Measurements from ENCODE around the gene HSD11B1.
A peak's percentile ranks its signal among the peaks of the same experiment; 100 is the strongest.

The HSD11B1 gene

GRCh38 chr1:209727785-209728184, 23.1 kb downstream of the HSD11B1 start:
- no peak overlapping the region for H3K27ac ChIP-seq (ENCODE audit: low read depth, low read length)
- H3K4me3 ChIP-seq (ENCODE audit: low read depth, low read length), result no peak overlapping the region
- H3K27me3 ChIP-seq (ENCODE audit: insufficient read depth, low read length), result no peaks in the 10 kb centered on the region
- no peak overlapping the region for H2AFZ ChIP-seq (ENCODE audit: low read length, unreplicated experiment)
- no peaks in the 10 kb centered on the region for H3K79me2 ChIP-seq (ENCODE audit: control insufficient read depth, insufficient read depth, low read length, unreplicated experiment)
- H3K4me1 ChIP-seq (ENCODE audit: control insufficient read depth, insufficient read depth, low read length, unreplicated experiment), result peaks cover 2% of the 10 kb centered on the region
- no peaks in the 10 kb centered on the region for H3K36me3 ChIP-seq (ENCODE audit: insufficient read depth, low read length)

- no peak overlapping the region for H3K27ac ChIP-seq (ENCODE audit: low read depth, low read length)
- no peak overlapping the region for H3K4me3 ChIP-seq (ENCODE audit: low read depth, low read length)
- no peaks in the 10 kb centered on the region for H3K36me3 ChIP-seq (ENCODE audit: insufficient read depth, low read length)
Measured at GRCh38 chr1:209728466-209728865, 23.8 kb downstream of the HSD11B1 start.

GRCh38 chr1:209729436-209729835, 24.8 kb downstream of the HSD11B1 start:
- Histone ChIP-seq H2AFZ (ENCODE audit: low read length, unreplicated experiment) (no peak overlapping the region), H3K27ac (ENCODE audit: low read depth, low read length) (no peak overlapping the region), H3K79me2 (ENCODE audit: control insufficient read depth, insufficient read depth, low read length, unreplicated experiment) (no peaks in the 10 kb centered on the region), H3K4me3 (ENCODE audit: low read depth, low read length) (no peak overlapping the region), H3K4me1 (ENCODE audit: control insufficient read depth, insufficient read depth, low read length, unreplicated experiment) (peaks cover 18% of the 10 kb centered on the region), H3K27me3 (ENCODE audit: insufficient read depth, low read length) (no peaks in the 10 kb centered on the region), H3K36me3 (ENCODE audit: insufficient read depth, low read length) (no peaks in the 10 kb centered on the region)

More at GRCh38 chr1:209728466-209728865, 23.8 kb downstream of the HSD11B1 start:
- Histone ChIP-seq H3K27me3 (ENCODE audit: insufficient read depth, low read length) (no peaks in the 10 kb centered on the region), H2AFZ (ENCODE audit: low read length, unreplicated experiment) (no peak overlapping the region), H3K79me2 (ENCODE audit: control insufficient read depth, insufficient read depth, low read length, unreplicated experiment) (no peaks in the 10 kb centered on the region), H3K4me1 (ENCODE audit: control insufficient read depth, insufficient read depth, low read length, unreplicated experiment) (peaks cover 9% of the 10 kb centered on the region)

GRCh38 chr1:209732725-209733124, 28.1 kb downstream of the HSD11B1 start:
- H3K36me3 ChIP-seq (ENCODE audit: insufficient read depth, low read length), result no peaks in the 10 kb centered on the region
- H2AFZ ChIP-seq (ENCODE audit: low read length, unreplicated experiment), result no peak overlapping the region
- H3K27me3 ChIP-seq (ENCODE audit: insufficient read depth, low read length), result no peaks in the 10 kb centered on the region
- H3K79me2 ChIP-seq (ENCODE audit: control insufficient read depth, insufficient read depth, low read length, unreplicated experiment), result no peaks in the 10 kb centered on the region
- peaks cover 19% of the 10 kb centered on the region for H3K4me1 ChIP-seq (ENCODE audit: control insufficient read depth, insufficient read depth, low read length, unreplicated experiment)
- H3K27ac ChIP-seq (ENCODE audit: low read depth, low read length), result peak overlapping the region; percentile 63
- peak overlapping the region; percentile 48; the same call in 1 of the 2 replicates for H3K4me3 ChIP-seq (ENCODE audit: low read depth, low read length)

GRCh38 chr1:209733409-209734192, 29.0 kb downstream of the HSD11B1 start:
- H3K4me1 ChIP-seq (ENCODE audit: control insufficient read depth, insufficient read depth, low read length, unreplicated experiment), result peaks cover 19% of the 10 kb centered on the region
- H3K79me2 ChIP-seq (ENCODE audit: control insufficient read depth, insufficient read depth, low read length, unreplicated experiment), result no peaks in the 10 kb centered on the region
- peak overlapping the region; percentile 48; the same call in 1 of the 2 replicates for H3K4me3 ChIP-seq (ENCODE audit: low read depth, low read length)
- H3K36me3 ChIP-seq (ENCODE audit: insufficient read depth, low read length), result no peaks in the 10 kb centered on the region
- no peak overlapping the region for H2AFZ ChIP-seq (ENCODE audit: low read length, unreplicated experiment)
- no peaks in the 10 kb centered on the region for H3K27me3 ChIP-seq (ENCODE audit: insufficient read depth, low read length)
- peak overlapping the region; percentile 63 for H3K27ac ChIP-seq (ENCODE audit: low read depth, low read length)

- Histone ChIP-seq H3K4me3 (ENCODE audit: low read depth, low read length) (no peak overlapping the region), H3K79me2 (ENCODE audit: control insufficient read depth, insufficient read depth, low read length, unreplicated experiment) (no peaks in the 10 kb centered on the region), H2AFZ (ENCODE audit: low read length, unreplicated experiment) (no peak overlapping the region), H3K4me1 (ENCODE audit: control insufficient read depth, insufficient read depth, low read length, unreplicated experiment) (peaks cover 22% of the 10 kb centered on the region), H3K36me3 (ENCODE audit: insufficient read depth, low read length) (no peaks in the 10 kb centered on the region), H3K27ac (ENCODE audit: low read depth, low read length) (no peak overlapping the region), H3K27me3 (ENCODE audit: insufficient read depth, low read length) (no peaks in the 10 kb centered on the region)
Measured at GRCh38 chr1:209736490-209737117, 32.0 kb downstream of the HSD11B1 start.

GRCh38 chr1:209737118-209737505, 32.5 kb downstream of the HSD11B1 start:
- Histone ChIP-seq H3K36me3 (ENCODE audit: insufficient read depth, low read length) (no peaks in the 10 kb centered on the region), H3K4me1 (ENCODE audit: control insufficient read depth, insufficient read depth, low read length, unreplicated experiment) (peaks cover 27% of the 10 kb centered on the region), H3K79me2 (ENCODE audit: control insufficient read depth, insufficient read depth, low read length, unreplicated experiment) (no peaks in the 10 kb centered on the region), H3K27me3 (ENCODE audit: insufficient read depth, low read length) (no peaks in the 10 kb centered on the region), H2AFZ (ENCODE audit: low read length, unreplicated experiment) (no peak overlapping the region), H3K27ac (ENCODE audit: low read depth, low read length) (no peak overlapping the region), H3K4me3 (ENCODE audit: low read depth, low read length) (no peak overlapping the region)

GRCh38 chr1:209738270-209738669, 33.6 kb downstream of the HSD11B1 start:
- Histone ChIP-seq H3K79me2 (ENCODE audit: control insufficient read depth, insufficient read depth, low read length, unreplicated experiment) (no peaks in the 10 kb centered on the region), H3K27me3 (ENCODE audit: insufficient read depth, low read length) (no peaks in the 10 kb centered on the region), H2AFZ (ENCODE audit: low read length, unreplicated experiment) (no peak overlapping the region), H3K4me3 (ENCODE audit: low read depth, low read length) (no peak overlapping the region), H3K27ac (ENCODE audit: low read depth, low read length) (no peak overlapping the region), H3K36me3 (ENCODE audit: insufficient read depth, low read length) (no peaks in the 10 kb centered on the region), H3K4me1 (ENCODE audit: control insufficient read depth, insufficient read depth, low read length, unreplicated experiment) (peaks cover 28% of the 10 kb centered on the region)

GRCh38 chr1:209741193-209741592, 36.5 kb downstream of the HSD11B1 start:
- no peak overlapping the region for H3K27ac ChIP-seq (ENCODE audit: low read depth, low read length)
- H3K79me2 ChIP-seq (ENCODE audit: control insufficient read depth, insufficient read depth, low read length, unreplicated experiment), result no peaks in the 10 kb centered on the region
- H3K4me3 ChIP-seq (ENCODE audit: low read depth, low read length), result 0 out of 2 replicates have a peak overlapping the region, but pooled peaks have one; percentile 71
- no peaks in the 10 kb centered on the region for H3K27me3 ChIP-seq (ENCODE audit: insufficient read depth, low read length)
- H2AFZ ChIP-seq (ENCODE audit: low read length, unreplicated experiment), result no peak overlapping the region
- no peaks in the 10 kb centered on the region for H3K36me3 ChIP-seq (ENCODE audit: insufficient read depth, low read length)
- peaks cover 20% of the 10 kb centered on the region for H3K4me1 ChIP-seq (ENCODE audit: control insufficient read depth, insufficient read depth, low read length, unreplicated experiment)

GRCh38 chr1:209741889-209742288, 37.2 kb downstream of the HSD11B1 start:
- peak overlapping the region; percentile 35 for H2AFZ ChIP-seq (ENCODE audit: low read length, unreplicated experiment)
- peak overlapping the region; percentile 71 for H3K4me3 ChIP-seq (ENCODE audit: low read depth, low read length)
- H3K27me3 ChIP-seq (ENCODE audit: insufficient read depth, low read length), result no peaks in the 10 kb centered on the region
- H3K27ac ChIP-seq (ENCODE audit: low read depth, low read length), result peak overlapping the region; percentile 74
- H3K79me2 ChIP-seq (ENCODE audit: control insufficient read depth, insufficient read depth, low read length, unreplicated experiment), result no peaks in the 10 kb centered on the region
- no peaks in the 10 kb centered on the region for H3K36me3 ChIP-seq (ENCODE audit: insufficient read depth, low read length)
- peaks cover 23% of the 10 kb centered on the region for H3K4me1 ChIP-seq (ENCODE audit: control insufficient read depth, insufficient read depth, low read length, unreplicated experiment)

Data from ACC112 (cell line).